ENCODE results near the gene CTNND2.

DNA sequence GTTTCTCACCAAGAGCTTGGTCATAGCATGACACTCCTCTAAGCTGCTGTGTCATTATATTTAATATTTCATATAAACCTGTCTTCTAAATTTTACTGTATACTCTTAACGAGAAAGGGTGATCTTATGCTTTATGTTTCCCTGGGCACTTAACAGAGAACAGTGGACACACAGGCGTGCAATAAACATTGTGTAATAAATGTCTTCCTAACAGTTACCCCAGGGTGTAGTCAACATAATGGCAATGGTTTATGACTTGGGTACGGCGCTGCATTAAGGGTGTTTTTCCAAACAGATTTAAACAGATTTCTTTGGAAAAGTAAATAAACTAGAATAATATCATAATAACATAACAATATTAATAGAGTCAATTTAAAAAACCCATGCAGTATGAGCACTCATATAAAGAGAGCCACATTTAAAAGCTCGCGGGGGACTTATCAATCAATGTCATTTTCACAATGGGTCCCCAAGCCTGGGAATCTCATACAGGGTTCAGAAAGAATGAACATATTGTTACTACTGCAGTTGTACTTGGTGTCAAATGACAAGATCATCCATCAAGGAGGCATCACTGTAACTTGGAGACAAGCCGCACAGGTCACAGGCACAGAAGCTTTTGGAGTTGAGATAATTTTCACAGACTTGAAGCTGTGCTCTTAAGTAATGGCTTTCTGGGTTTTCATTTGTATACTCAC is 376.4 kb downstream of the CTNND2 start:
- TF ChIP-seq, protein P1, sequence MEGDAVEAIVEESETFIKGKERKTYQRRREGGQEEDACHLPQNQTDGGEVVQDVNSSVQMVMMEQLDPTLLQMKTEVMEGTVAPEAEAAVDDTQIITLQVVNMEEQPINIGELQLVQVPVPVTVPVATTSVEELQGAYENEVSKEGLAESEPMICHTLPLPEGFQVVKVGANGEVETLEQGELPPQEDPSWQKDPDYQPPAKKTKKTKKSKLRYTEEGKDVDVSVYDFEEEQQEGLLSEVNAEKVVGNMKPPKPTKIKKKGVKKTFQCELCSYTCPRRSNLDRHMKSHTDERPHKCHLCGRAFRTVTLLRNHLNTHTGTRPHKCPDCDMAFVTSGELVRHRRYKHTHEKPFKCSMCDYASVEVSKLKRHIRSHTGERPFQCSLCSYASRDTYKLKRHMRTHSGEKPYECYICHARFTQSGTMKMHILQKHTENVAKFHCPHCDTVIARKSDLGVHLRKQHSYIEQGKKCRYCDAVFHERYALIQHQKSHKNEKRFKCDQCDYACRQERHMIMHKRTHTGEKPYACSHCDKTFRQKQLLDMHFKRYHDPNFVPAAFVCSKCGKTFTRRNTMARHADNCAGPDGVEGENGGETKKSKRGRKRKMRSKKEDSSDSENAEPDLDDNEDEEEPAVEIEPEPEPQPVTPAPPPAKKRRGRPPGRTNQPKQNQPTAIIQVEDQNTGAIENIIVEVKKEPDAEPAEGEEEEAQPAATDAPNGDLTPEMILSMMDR (IDR thresholded peaks at IDR 0.05), result no peak
- TF ChIP-seq POLR2A (IDR thresholded peaks at IDR 0.05), result no peak

All from Peyer's patch (tissue), 4 donors.